GM18520 (cell line): Measurements from ENCODE around the gene NPHS1.
"Not testable (repeated sequence)": the region's sequence is repeated elsewhere in the genome, so short reads cannot be mapped to it uniquely, and the experiment has no call there.

ENCODE experiments used
- ATAC-seq: cut with Tn5 transposase; IDR thresholded peaks from one replicate; pipeline ENCODE4 v1.9.1; 2021; ENCODE audit not compliant: unreplicated experiment

NPHS1 gene

GRCh38 chr19:35813043-35813890, 39.0 kb downstream of the NPHS1 start:
- ATAC-seq: no peak

GRCh38 chr19:35812220-35813042, 39.9 kb downstream of the NPHS1 start, which contains the start of gene PRODH2:
TSS of gene PRODH2 (minus strand) at chr19:35812845. CDS start at chr19:35812805, 40 bp downstream.
- ATAC-seq: no peak

- ATAC-seq: no peak
These were observed 40.7 kb downstream of the NPHS1 start for GRCh38 chr19:35811317-35812219.

- ATAC-seq: no peak
These were observed 44.7 kb downstream of the NPHS1 start for GRCh38 chr19:35807633-35808032.

GRCh38 chr19:35806597-35806996, 45.7 kb downstream of the NPHS1 start:
- no peak for ATAC-seq

- ATAC-seq: no peak
These were observed 46.7 kb downstream of the NPHS1 start for GRCh38 chr19:35805526-35806102.

- no peak for ATAC-seq
These were observed 50.5 kb downstream of the NPHS1 start for GRCh38 chr19:35801828-35802227.

GRCh38 chr19:35797663-35798062, 54.6 kb downstream of the NPHS1 start:
- ATAC-seq: no peak

- no peak for ATAC-seq
These were observed 55.4 kb downstream of the NPHS1 start for GRCh38 chr19:35796645-35797542.

- not testable (repeated sequence) for ATAC-seq
These were observed 56.7 kb downstream of the NPHS1 start for GRCh38 chr19:35795564-35795963.

- no peak for ATAC-seq
These were observed 58.7 kb downstream of the NPHS1 start for GRCh38 chr19:35793381-35794165.

GRCh38 chr19:35792888-35793287, 59.4 kb downstream of the NPHS1 start:
- ATAC-seq: no peak

GRCh38 chr19:35792312-35792711, 60.0 kb downstream of the NPHS1 start:
- no peak for ATAC-seq

GRCh38 chr19:35791814-35792279, 60.5 kb downstream of the NPHS1 start:
- no peak for ATAC-seq

GRCh38 chr19:35790981-35791813, 61.1 kb downstream of the NPHS1 start:
- ATAC-seq: no peak

GRCh38 chr19:35789978-35790944, 62.0 kb downstream of the NPHS1 start:
- ATAC-seq: no peak
